ENCODE results near the gene JMJD6. TPM values are rescaled to one million over a fixed set of nuclear protein-coding genes. Genes with fewer than 3 reads are reported as not detected.

Gene JMJD6
- polyA plus RNA-seq, 1 donor (not counting 4 experiments of a cell fraction or from before 2014, with no cell fraction given) = 12.0 TPM

- Histone ChIP-seq H3K4me2 (ENCODE audit: control insufficient read depth, extremely low read depth, insufficient read depth, low read depth, low read length) (no peak overlapping the region), H3K9ac (ENCODE audit: control insufficient read depth, extremely low read depth, insufficient read depth, low read length) (no peak overlapping the region), H2AFZ (ENCODE audit: control insufficient read depth, low read length) (no peak overlapping the region), H3K27me3 (ENCODE audit: control insufficient read depth, extremely low read depth, insufficient read depth, low read length) (no peaks in the 10 kb centered on the region), H3K4me1 (ENCODE audit: control insufficient read depth, extremely low read depth, insufficient read depth, low read length) (peaks cover 22% of the 10 kb centered on the region), H3K36me3 (ENCODE audit: control insufficient read depth in 2 of 2, extremely low read depth in 1 of 2, insufficient read depth in 2 of 2, low read length in 2 of 2) (no peaks in the 10 kb centered on the region), H3K9me1 (ENCODE audit: control insufficient read depth, extremely low read depth, insufficient read depth, low read length) (no peaks in the 10 kb centered on the region), H3K79me2 (ENCODE audit: control insufficient read depth, insufficient read depth, low read length) (no peaks in the 10 kb centered on the region), H4K20me1 (ENCODE audit: control insufficient read depth, extremely low read depth, insufficient read depth, low read length) (no peaks in the 10 kb centered on the region), H3K27ac (ENCODE audit: control insufficient read depth, insufficient read depth, low read length) (no peak overlapping the region), H3K4me3 (ENCODE audit: control insufficient read depth in 2 of 3, extremely low read depth in 1 of 3, insufficient read depth in 2 of 3, low read depth in 1 of 3, low read length in 3 of 3) (no peak overlapping the region), H3K9me3 (ENCODE audit: control insufficient read depth, low read depth, low read length) (no peaks in the 10 kb centered on the region)
- dilution Hi-C loops (cut with MboI; ENCODE audit: extremely low pct_ligation_motif_present, low sequenced_read_pairs) = no loop called here
- no peak for TF ChIP-seq CTCF (optimal IDR thresholded peaks at IDR 0.05 in 1 of 3, IDR thresholded peaks at IDR 0.05 in 1 of 3, conservative IDR thresholded peaks at IDR 0.05 in 1 of 3; ENCODE audit: extremely low read depth in 1 of 3, insufficient read depth in 2 of 3, low read length in 3 of 3)
- TF ChIP-seq EZH2 (IDR thresholded peaks at IDR 0.05; ENCODE audit: low read length) = no peak
- no peak for DNase-seq (ENCODE audit: low read depth, low spot score)
- FAIRE-seq = no peak
These were observed 25.1 kb upstream of the JMJD6 start for GRCh38 chr17:76751416-76751993.

- peaks cover 6 to 8% of the 10 kb centered on the region in 2 experiments for H3K36me3 ChIP-seq (ENCODE audit: control insufficient read depth in 2 of 2, extremely low read depth in 1 of 2, insufficient read depth in 2 of 2, low read length in 2 of 2)
- H3K79me2 ChIP-seq (ENCODE audit: control insufficient read depth, insufficient read depth, low read length) = no peaks in the 10 kb centered on the region
- TF ChIP-seq EZH2 (IDR thresholded peaks at IDR 0.05; ENCODE audit: low read length) (no peak), CTCF (optimal IDR thresholded peaks at IDR 0.05 in 1 of 3, IDR thresholded peaks at IDR 0.05 in 1 of 3, conservative IDR thresholded peaks at IDR 0.05 in 1 of 3; ENCODE audit: extremely low read depth in 1 of 3, insufficient read depth in 2 of 3, low read length in 3 of 3) (no peak)
- dilution Hi-C loops (cut with MboI; ENCODE audit: extremely low pct_ligation_motif_present, low sequenced_read_pairs) = no loop called here
- H3K9ac ChIP-seq (ENCODE audit: control insufficient read depth, extremely low read depth, insufficient read depth, low read length) = no peak overlapping the region
- no peaks in the 10 kb centered on the region for H4K20me1 ChIP-seq (ENCODE audit: control insufficient read depth, extremely low read depth, insufficient read depth, low read length)
- no peak for FAIRE-seq
- H3K4me3 ChIP-seq (ENCODE audit: control insufficient read depth in 2 of 3, extremely low read depth in 1 of 3, insufficient read depth in 2 of 3, low read depth in 1 of 3, low read length in 3 of 3) = no peak overlapping the region
- no peak overlapping the region for H2AFZ ChIP-seq (ENCODE audit: control insufficient read depth, low read length)
- no peak for DNase-seq (ENCODE audit: low read depth, low spot score)
- no peaks in the 10 kb centered on the region for H3K9me1 ChIP-seq (ENCODE audit: control insufficient read depth, extremely low read depth, insufficient read depth, low read length)
- peaks cover 10% of the 10 kb centered on the region for H3K4me1 ChIP-seq (ENCODE audit: control insufficient read depth, extremely low read depth, insufficient read depth, low read length)
- H3K4me2 ChIP-seq (ENCODE audit: control insufficient read depth, extremely low read depth, insufficient read depth, low read depth, low read length) = no peak overlapping the region
- H3K27me3 ChIP-seq (ENCODE audit: control insufficient read depth, extremely low read depth, insufficient read depth, low read length) = no peaks in the 10 kb centered on the region
- H3K9me3 ChIP-seq (ENCODE audit: control insufficient read depth, low read depth, low read length) = no peaks in the 10 kb centered on the region
- no peak overlapping the region for H3K27ac ChIP-seq (ENCODE audit: control insufficient read depth, insufficient read depth, low read length)
These were observed 22.3 kb upstream of the JMJD6 start for GRCh38 chr17:76748657-76749056.
